Body of pancreas (tissue), 4 donors: ENCODE results near the gene DMGDH. TPM values are rescaled to one million over a fixed set of nuclear protein-coding genes. Genes with fewer than 3 reads are reported as not detected.

Experiments used
- ATAC-seq: fragments of 150-250 bp; one replicate; pipeline ENCODE4 v1.9.1; 2016
- DNase-seq, 4 donors: peaks; one replicate each; pipeline ENCODE4 v3.0.0-alpha.2; 2019
- H3K27ac ChIP-seq, 4 donors: fragments of 200-600 bp; sonication (generic); 1 replicate in 3 of 4; 2 replicates in 1 of 4; pipeline versions ENCODE4 v1.5.1 to v1.6.1; 2016 to 2019; ENCODE audit warnings: mild to moderate bottlenecking in 1 of 4, mixed read lengths in 1 of 4, moderate library complexity in 1 of 4
- H3K27me3 ChIP-seq, 2 donors: fragments of 200-600 bp; sonication (generic); one replicate each; pipeline ENCODE4 v1.6.0; 2016; ENCODE audit warnings: mild to moderate bottlenecking in 1 of 2
- H3K36me3 ChIP-seq, 2 donors: fragments of 200-600 bp; sonication (generic); replicated peaks in 1 of 2; 2 replicates each; pipeline ENCODE4 v1.5.1; 2016; ENCODE audit warnings: low read depth in 2 of 2; ENCODE audit not compliant: insufficient read depth in 1 of 2
- H3K4me1 ChIP-seq: fragments of 200-600 bp; sonication (generic); one replicate; pipeline ENCODE4 v1.6.0; 2016
- H3K4me3 ChIP-seq, 2 donors: fragments of 200-600 bp; sonication (generic); 1 replicate in 1 of 2; 2 replicates in 1 of 2; pipeline ENCODE4 v1.5.1; 2016 to 2019
- H3K9me3 ChIP-seq, 3 donors: fragments of 200-600 bp; sonication (generic); 1 replicate in 2 of 3; 2 replicates in 1 of 3; pipeline ENCODE4 v1.5.1; 2016
- CTCF ChIP-seq, 7 experiments: fragments of 450-650 bp in 4 of 7; fragments of 200-600 bp in 3 of 7; sonication (generic) in 3 of 7; IDR thresholded peaks; one replicate each; pipeline ENCODE4 v1.5.1; 2016 to 2019; ENCODE audit warnings: antibody characterized with exemption in 7 of 7
- POLR2A ChIP-seq, 3 donors: fragments of 450-650 bp; IDR thresholded peaks; one replicate each; pipeline ENCODE4 v1.6.1; 2016; ENCODE audit warnings: antibody characterized with exemption in 3 of 3, mild to moderate bottlenecking in 2 of 3
- WGBS, 2 donors: methylation state at CpG; one replicate each; pipeline ENCODE4 v1.1.5; 2017; 5-methylcytosine and 5-hydroxymethylcytosine counted together
- intact Hi-C: fragments of 100-400 bp; cut with DNase I; formaldehyde crosslinking; loops from one replicate; pipeline ENCODE4 v1.15.1; 2023
- total RNA-seq, 2 donors: library from RNA; depleted of rRNA; stranded (reverse); fragments of >200 nt; gene quantifications; one replicate each; pipeline ENCODE4 v1.1.0, GENCODE V29; 2016

Gene DMGDH
- total RNA-seq, 2 donors from 2014 or later, result 4.7 to 7.3 TPM

GRCh38 chr5:79105868-79106267, 36.4 kb upstream of the DMGDH start:
- Histone ChIP-seq H3K36me3 (no peaks in the 10 kb centered on the region), H3K27me3 (no peaks in the 10 kb centered on the region), H3K9me3 (no peaks in the 10 kb centered on the region), H3K4me3 (no peak overlapping the region), H3K27ac (no peak overlapping the region), H3K4me1 (peaks cover 3% of the 10 kb centered on the region)
- DNase-seq, result no peak
- ATAC-seq, result no peak
- TF ChIP-seq CTCF (IDR thresholded peaks at IDR 0.05), result no peak
- TF ChIP-seq POLR2A (IDR thresholded peaks at IDR 0.05), result no peak
- intact Hi-C loops, result no loop called here
- WGBS, 2 donors, result 91 to 94% methylated on average over 2 of the region's 2 CpGs

- peaks cover 8% of the 10 kb centered on the region for H3K4me1 ChIP-seq
- intact Hi-C loops, result no loop called here
- H3K36me3 ChIP-seq, result no peaks in the 10 kb centered on the region
- no peak overlapping the region for H3K27ac ChIP-seq
- TF ChIP-seq POLR2A (IDR thresholded peaks at IDR 0.05) (no peak), CTCF (IDR thresholded peaks at IDR 0.05) (no peak)
- H3K4me3 ChIP-seq, result no peak overlapping the region
- 36 to 42% methylated on average over 3 of the region's 3 CpGs for WGBS, 2 donors
- H3K27me3 ChIP-seq, result no peaks in the 10 kb centered on the region
- ATAC-seq (no peak), DNase-seq (no peak)
- no peaks in the 10 kb centered on the region for H3K9me3 ChIP-seq
These were observed 24.3 kb upstream of the DMGDH start for GRCh38 chr5:79093762-79094161.

GRCh38 chr5:79091064-79091463, 21.6 kb upstream of the DMGDH start:
- Histone ChIP-seq H3K27ac (no peak overlapping the region), H3K36me3 (no peaks in the 10 kb centered on the region), H3K9me3 (no peaks in the 10 kb centered on the region), H3K4me3 (no peak overlapping the region), H3K27me3 (no peaks in the 10 kb centered on the region), H3K4me1 (peaks cover 8% of the 10 kb centered on the region)
- TF ChIP-seq POLR2A (IDR thresholded peaks at IDR 0.05), result no peak
- TF ChIP-seq CTCF (IDR thresholded peaks at IDR 0.05), result no peak
- intact Hi-C loops, result no loop called here
- DNase-seq, result no peak
- no peak for ATAC-seq
- WGBS, 2 donors, result 62 to 67% methylated on average over 3 of the region's 3 CpGs

DNA sequence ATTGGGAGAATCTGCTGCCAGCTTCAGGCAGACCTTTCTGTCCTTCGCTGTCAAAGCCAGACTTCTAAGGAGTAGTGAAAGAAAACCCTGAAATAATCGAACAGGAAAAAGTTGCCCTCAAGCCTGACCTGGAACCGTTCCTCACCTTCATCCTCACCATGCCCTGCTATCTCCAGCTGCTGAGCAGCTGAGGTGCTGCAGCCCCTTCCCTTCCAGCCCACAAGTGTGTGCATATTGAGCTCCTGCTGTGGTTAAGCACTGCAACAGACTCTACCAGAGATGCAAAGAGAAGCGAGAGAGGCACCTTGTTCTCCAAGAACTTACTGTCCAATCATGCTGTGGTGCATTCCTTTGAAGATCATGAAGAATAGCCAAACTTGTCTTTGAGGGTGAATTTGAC, 19.0 kb upstream of the DMGDH start:
- ATAC-seq (no peak), DNase-seq (no peak)
- H3K27me3 ChIP-seq, result no peaks in the 10 kb centered on the region
- no peaks in the 10 kb centered on the region for H3K9me3 ChIP-seq
- no peaks in the 10 kb centered on the region for H3K36me3 ChIP-seq
- H3K4me3 ChIP-seq, result no peak overlapping the region
- no peak overlapping the region for H3K27ac ChIP-seq
- TF ChIP-seq CTCF (IDR thresholded peaks at IDR 0.05), result no peak
- TF ChIP-seq POLR2A (IDR thresholded peaks at IDR 0.05), result no peak
- no peaks in the 10 kb centered on the region for H3K4me1 ChIP-seq
- intact Hi-C loops, result no loop called here
- 89 to 90% methylated on average over 4 of the region's 4 CpGs for WGBS, 2 donors

DNA sequence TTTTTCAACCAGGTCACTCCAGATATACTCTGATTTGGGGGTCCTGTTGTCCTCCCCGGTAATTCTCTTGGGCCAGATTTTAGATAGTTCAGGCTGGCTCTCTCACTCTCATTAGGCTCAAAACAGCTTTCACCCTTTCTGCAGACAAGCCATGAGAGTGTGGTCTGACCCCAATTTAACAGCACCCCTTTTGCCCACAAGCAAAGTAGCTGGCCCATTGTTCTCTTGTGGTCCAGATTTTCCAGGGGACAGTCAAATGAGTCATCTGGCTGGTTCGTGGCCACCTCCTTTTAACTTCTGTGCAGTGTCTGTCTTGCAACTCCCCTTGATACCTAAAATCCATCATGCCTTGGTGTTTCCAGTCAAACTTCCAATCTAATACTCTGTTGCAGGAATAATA, 16.6 kb upstream of the DMGDH start:
- no peak for DNase-seq
- Histone ChIP-seq H3K36me3 (no peaks in the 10 kb centered on the region), H3K9me3 (no peaks in the 10 kb centered on the region), H3K27me3 (no peaks in the 10 kb centered on the region), H3K27ac (no peak overlapping the region), H3K4me3 (no peak overlapping the region), H3K4me1 (no peaks in the 10 kb centered on the region)
- ATAC-seq, result no peak
- intact Hi-C loops, result no loop called here
- 88 to 90% methylated on average over 2 of the region's 2 CpGs for WGBS, 2 donors
- no peak for TF ChIP-seq CTCF (IDR thresholded peaks at IDR 0.05)
- no peak for TF ChIP-seq POLR2A (IDR thresholded peaks at IDR 0.05)
